WTC11 (cell line): Measurements from ENCODE around the gene CRB2. TPM values are rescaled to one million over a fixed set of nuclear protein-coding genes. Genes with fewer than 3 reads are reported as not detected.

Source experiments
- ATAC-seq: fragments of 200-7000 bp; cut with Tn5 transposase; 2 replicates; pipeline ENCODE4 v1.10.0; 2021; ENCODE audit warnings: mild to moderate bottlenecking, moderate library complexity
- CTCF ChIA-PET: fragments of 300-600 bp; sonication (Branson Sonifier 250); formaldehyde crosslinking; loops from one replicate; lab custom pipeline; 2021; ENCODE audit warnings: antibody characterized with exemption; lab: Charles Lee
- POLR2A ChIA-PET: fragments of 350-600 bp; sonication (Branson Sonifier 250); formaldehyde crosslinking; loops from one replicate; lab custom pipeline; 2021; ENCODE audit warnings: antibody characterized with exemption; lab: Charles Lee
- DNase-seq: peaks from one replicate; pipeline ENCODE4 v3.0.0; 2021; ENCODE audit warnings: low spot score
- H3K27ac Mint-ChIP-seq: 2 replicates; pipeline ENCODE4 v1.8.0; 2021; ENCODE audit warnings: mixed read lengths
- H3K27me3 Mint-ChIP-seq: 2 replicates; pipeline ENCODE4 v1.8.0; 2021; ENCODE audit warnings: low read depth, mild to moderate bottlenecking, moderate library complexity, mixed read lengths
- H3K36me3 Mint-ChIP-seq: 2 replicates; pipeline ENCODE4 v1.8.0; 2021; ENCODE audit warnings: mixed read lengths
- H3K4me1 Mint-ChIP-seq: 2 replicates; pipeline ENCODE4 v1.8.0; 2022; ENCODE audit warnings: mixed read lengths
- H3K4me3 Mint-ChIP-seq: 2 replicates; pipeline ENCODE4 v1.8.0; 2021; ENCODE audit warnings: mild to moderate bottlenecking, moderate library complexity, mixed read lengths
- H3K9me3 Mint-ChIP-seq: 2 replicates; pipeline ENCODE4 v1.8.0; 2021; ENCODE audit warnings: mixed read lengths
- E2F5 ChIP-seq: sonication (generic); formaldehyde crosslinking; IDR thresholded peaks from 2 replicates; pipeline ENCODE4 v1.8.1; 2022; ENCODE audit warnings: mild to moderate bottlenecking, moderate library complexity, missing genetic modification reagents
- EMX1 ChIP-seq: fragments of 250-450 bp; sonication (Bioruptor Pico); IDR thresholded peaks from 2 replicates; pipeline ENCODE4 v1.8.0; 2021; ENCODE audit warnings: mild to moderate bottlenecking
- ESRRA ChIP-seq: sonication (generic); formaldehyde crosslinking; IDR thresholded peaks from 2 replicates; pipeline ENCODE4 v1.8.1; 2022; ENCODE audit warnings: mild to moderate bottlenecking, missing genetic modification reagents, borderline replicate concordance
- IRF2 ChIP-seq: sonication (generic); formaldehyde crosslinking; IDR thresholded peaks from 2 replicates; pipeline ENCODE4 v1.8.0; 2022; ENCODE audit warnings: low read depth, missing genetic modification reagents, borderline replicate concordance
- JAZF1 ChIP-seq: fragments of 250-450 bp; sonication (Bioruptor Pico); IDR thresholded peaks from 2 replicates; pipeline ENCODE4 v1.9.0; 2021; ENCODE audit warnings: moderate library complexity, mild to moderate bottlenecking, inconsistent platforms
- MXD4 ChIP-seq: fragments of 250-450 bp; sonication (Bioruptor Pico); IDR thresholded peaks from 2 replicates; pipeline ENCODE4 v1.8.0; 2021; ENCODE audit warnings: mild to moderate bottlenecking, moderate library complexity, borderline replicate concordance
- NFATC4 ChIP-seq: fragments of 250-450 bp; sonication (Bioruptor Pico); IDR thresholded peaks from 2 replicates; pipeline ENCODE4 v1.9.0; 2021; ENCODE audit warnings: mild to moderate bottlenecking
- ZNF138 ChIP-seq: sonication (generic); formaldehyde crosslinking; conservative IDR thresholded peaks from 2 replicates; pipeline ENCODE4 v1.8.1; 2022; ENCODE audit warnings: mild to moderate bottlenecking, moderate library complexity, missing genetic modification reagents
- ZNF219 ChIP-seq: sonication (generic); formaldehyde crosslinking; IDR thresholded peaks from 2 replicates; pipeline ENCODE4 v1.8.0; 2023; ENCODE audit warnings: missing genetic modification reagents, mild to moderate bottlenecking, borderline replicate concordance
- ZNF317 ChIP-seq: sonication (generic); formaldehyde crosslinking; IDR thresholded peaks from 2 replicates; pipeline ENCODE4 v1.8.1; 2023; ENCODE audit warnings: low read depth, mild to moderate bottlenecking, moderate library complexity, missing genetic modification reagents, borderline replicate concordance
- ZNF416 ChIP-seq: fragments of 250-450 bp; sonication (Bioruptor Pico); IDR thresholded peaks from 2 replicates; pipeline ENCODE4 v1.9.0; 2021; ENCODE audit warnings: mild to moderate bottlenecking, inconsistent platforms
- ZNF423 ChIP-seq: fragments of 250-450 bp; sonication (Bioruptor Pico); IDR thresholded peaks from 2 replicates; pipeline ENCODE4 v2.1.2; 2022; ENCODE audit warnings: mild to moderate bottlenecking, moderate library complexity
- total RNA-seq: library from RNA; stranded (reverse); gene quantifications from 3 replicates; pipeline ENCODE4 v1.2.3, GENCODE V29; 2021
- TF ChIP-seq, protein P1 (sequence below): sonication (generic); formaldehyde crosslinking; IDR thresholded peaks from 2 replicates; pipeline ENCODE4 v1.8.0; 2023; ENCODE audit warnings: missing genetic modification reagents, mild to moderate bottlenecking, borderline replicate concordance
- TF ChIP-seq, protein P2 (sequence below): sonication (generic); formaldehyde crosslinking; IDR thresholded peaks from 2 replicates; pipeline ENCODE4 v1.8.0; 2023; ENCODE audit warnings: missing genetic modification reagents
- TF ChIP-seq, protein P3 (sequence below): sonication (generic); formaldehyde crosslinking; conservative IDR thresholded peaks from 2 replicates; pipeline ENCODE4 v1.8.1; 2023; ENCODE audit warnings: mild to moderate bottlenecking, low read depth, missing genetic modification reagents, moderate library complexity
- TF ChIP-seq, protein P4 (sequence below): sonication (generic); formaldehyde crosslinking; IDR thresholded peaks from 2 replicates; pipeline ENCODE4 v1.8.0; 2022; ENCODE audit warnings: mild to moderate bottlenecking, missing genetic modification reagents
- TF ChIP-seq, protein P5 (sequence below): sonication (generic); formaldehyde crosslinking; conservative IDR thresholded peaks from 2 replicates; pipeline ENCODE4 v1.8.1; 2022; ENCODE audit warnings: mild to moderate bottlenecking, missing genetic modification reagents

CRB2 gene
- total RNA-seq, 1 experiment from 2014 or later, result 3.5 TPM

DNA sequence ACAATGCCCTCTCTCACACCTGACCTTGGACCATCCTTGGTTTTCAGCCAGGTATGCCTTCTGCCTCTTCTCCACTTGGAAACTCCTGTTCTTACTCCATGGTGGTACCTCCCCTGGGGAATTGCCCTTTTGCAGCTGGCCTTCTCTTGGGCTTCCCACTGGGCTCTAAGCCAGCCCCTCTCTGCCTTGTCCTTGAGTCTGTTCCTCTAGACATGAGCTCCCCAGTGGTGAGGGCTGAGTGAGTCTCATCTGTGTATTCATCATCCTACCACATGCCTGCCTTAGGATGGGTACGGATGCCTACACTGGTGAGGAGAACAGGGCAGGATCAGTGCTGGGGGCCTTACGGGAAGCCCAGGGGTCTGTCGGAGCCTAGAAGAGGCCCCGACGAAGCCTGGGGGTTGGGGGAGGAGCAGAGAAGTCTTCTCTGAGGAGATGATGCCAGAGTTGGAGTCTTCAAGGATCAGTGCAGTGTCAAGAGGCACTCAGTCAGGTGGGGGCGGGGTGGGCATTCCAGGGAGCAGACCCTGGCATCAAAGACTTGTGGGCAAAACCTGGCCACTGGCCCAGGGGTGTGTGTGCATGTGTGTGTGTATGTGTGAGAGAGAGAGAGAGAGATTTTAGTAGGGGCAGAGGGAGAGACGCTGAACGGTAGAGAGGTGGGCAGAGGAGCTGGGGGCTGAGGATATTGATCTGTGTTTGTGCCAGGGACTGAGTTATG, 5.2 kb upstream of the CRB2 start:
- CTCF ChIA-PET, result interaction anchor here (1.1 to 2.7 kb wide), 38 partner anchors 9 to 515 kb away, joined by 3 to 23 read pairs (median 6); no protein-coding TSS in a partner anchor
- ATAC-seq, result no peak

GRCh38 chr9:123353041-123353440, 3.0 kb upstream of the CRB2 start:
- no peak for TF ChIP-seq ZNF219
- TF ChIP-seq, protein P1, sequence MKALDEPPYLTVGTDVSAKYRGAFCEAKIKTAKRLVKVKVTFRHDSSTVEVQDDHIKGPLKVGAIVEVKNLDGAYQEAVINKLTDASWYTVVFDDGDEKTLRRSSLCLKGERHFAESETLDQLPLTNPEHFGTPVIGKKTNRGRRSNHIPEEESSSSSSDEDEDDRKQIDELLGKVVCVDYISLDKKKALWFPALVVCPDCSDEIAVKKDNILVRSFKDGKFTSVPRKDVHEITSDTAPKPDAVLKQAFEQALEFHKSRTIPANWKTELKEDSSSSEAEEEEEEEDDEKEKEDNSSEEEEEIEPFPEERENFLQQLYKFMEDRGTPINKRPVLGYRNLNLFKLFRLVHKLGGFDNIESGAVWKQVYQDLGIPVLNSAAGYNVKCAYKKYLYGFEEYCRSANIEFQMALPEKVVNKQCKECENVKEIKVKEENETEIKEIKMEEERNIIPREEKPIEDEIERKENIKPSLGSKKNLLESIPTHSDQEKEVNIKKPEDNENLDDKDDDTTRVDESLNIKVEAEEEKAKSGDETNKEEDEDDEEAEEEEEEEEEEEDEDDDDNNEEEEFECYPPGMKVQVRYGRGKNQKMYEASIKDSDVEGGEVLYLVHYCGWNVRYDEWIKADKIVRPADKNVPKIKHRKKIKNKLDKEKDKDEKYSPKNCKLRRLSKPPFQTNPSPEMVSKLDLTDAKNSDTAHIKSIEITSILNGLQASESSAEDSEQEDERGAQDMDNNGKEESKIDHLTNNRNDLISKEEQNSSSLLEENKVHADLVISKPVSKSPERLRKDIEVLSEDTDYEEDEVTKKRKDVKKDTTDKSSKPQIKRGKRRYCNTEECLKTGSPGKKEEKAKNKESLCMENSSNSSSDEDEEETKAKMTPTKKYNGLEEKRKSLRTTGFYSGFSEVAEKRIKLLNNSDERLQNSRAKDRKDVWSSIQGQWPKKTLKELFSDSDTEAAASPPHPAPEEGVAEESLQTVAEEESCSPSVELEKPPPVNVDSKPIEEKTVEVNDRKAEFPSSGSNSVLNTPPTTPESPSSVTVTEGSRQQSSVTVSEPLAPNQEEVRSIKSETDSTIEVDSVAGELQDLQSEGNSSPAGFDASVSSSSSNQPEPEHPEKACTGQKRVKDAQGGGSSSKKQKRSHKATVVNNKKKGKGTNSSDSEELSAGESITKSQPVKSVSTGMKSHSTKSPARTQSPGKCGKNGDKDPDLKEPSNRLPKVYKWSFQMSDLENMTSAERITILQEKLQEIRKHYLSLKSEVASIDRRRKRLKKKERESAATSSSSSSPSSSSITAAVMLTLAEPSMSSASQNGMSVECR (CRISPR knock-in tag), result no peak
- TF ChIP-seq, protein P2, sequence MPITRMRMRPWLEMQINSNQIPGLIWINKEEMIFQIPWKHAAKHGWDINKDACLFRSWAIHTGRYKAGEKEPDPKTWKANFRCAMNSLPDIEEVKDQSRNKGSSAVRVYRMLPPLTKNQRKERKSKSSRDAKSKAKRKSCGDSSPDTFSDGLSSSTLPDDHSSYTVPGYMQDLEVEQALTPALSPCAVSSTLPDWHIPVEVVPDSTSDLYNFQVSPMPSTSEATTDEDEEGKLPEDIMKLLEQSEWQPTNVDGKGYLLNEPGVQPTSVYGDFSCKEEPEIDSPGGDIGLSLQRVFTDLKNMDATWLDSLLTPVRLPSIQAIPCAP (CRISPR knock-in tag), result no peak
- no peak for TF ChIP-seq ZNF317 (CRISPR knock-in tag)
- no peak for TF ChIP-seq MXD4 (CRISPR knock-in tag)
- no peak for TF ChIP-seq ESRRA (CRISPR knock-in tag)
- no peak for TF ChIP-seq E2F5
- TF ChIP-seq, protein P3, sequence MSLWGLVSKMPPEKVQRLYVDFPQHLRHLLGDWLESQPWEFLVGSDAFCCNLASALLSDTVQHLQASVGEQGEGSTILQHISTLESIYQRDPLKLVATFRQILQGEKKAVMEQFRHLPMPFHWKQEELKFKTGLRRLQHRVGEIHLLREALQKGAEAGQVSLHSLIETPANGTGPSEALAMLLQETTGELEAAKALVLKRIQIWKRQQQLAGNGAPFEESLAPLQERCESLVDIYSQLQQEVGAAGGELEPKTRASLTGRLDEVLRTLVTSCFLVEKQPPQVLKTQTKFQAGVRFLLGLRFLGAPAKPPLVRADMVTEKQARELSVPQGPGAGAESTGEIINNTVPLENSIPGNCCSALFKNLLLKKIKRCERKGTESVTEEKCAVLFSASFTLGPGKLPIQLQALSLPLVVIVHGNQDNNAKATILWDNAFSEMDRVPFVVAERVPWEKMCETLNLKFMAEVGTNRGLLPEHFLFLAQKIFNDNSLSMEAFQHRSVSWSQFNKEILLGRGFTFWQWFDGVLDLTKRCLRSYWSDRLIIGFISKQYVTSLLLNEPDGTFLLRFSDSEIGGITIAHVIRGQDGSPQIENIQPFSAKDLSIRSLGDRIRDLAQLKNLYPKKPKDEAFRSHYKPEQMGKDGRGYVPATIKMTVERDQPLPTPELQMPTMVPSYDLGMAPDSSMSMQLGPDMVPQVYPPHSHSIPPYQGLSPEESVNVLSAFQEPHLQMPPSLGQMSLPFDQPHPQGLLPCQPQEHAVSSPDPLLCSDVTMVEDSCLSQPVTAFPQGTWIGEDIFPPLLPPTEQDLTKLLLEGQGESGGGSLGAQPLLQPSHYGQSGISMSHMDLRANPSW (CRISPR knock-in tag), result no peak
- TF ChIP-seq NFATC4, result no peak
- no peak for TF ChIP-seq ZNF416 (CRISPR knock-in tag)
- ATAC-seq, result no peak
- POLR2A ChIA-PET, result no interaction called here
- no peaks in the 10 kb centered on the region for H3K36me3 Mint-ChIP-seq
- H3K27me3 Mint-ChIP-seq, result peaks cover 18% of the 10 kb centered on the region
- no peak for DNase-seq
- no peak overlapping the region for H3K27ac Mint-ChIP-seq
- H3K9me3 Mint-ChIP-seq, result no peaks in the 10 kb centered on the region
- H3K4me1 Mint-ChIP-seq, result peaks cover 29% of the 10 kb centered on the region
- H3K4me3 Mint-ChIP-seq, result no peak overlapping the region
- CTCF ChIA-PET, result interaction anchor here (0.9 to 5.8 kb wide), 4 partner anchors 15 to 255 kb away, joined by 3 to 80 read pairs (median 4); no protein-coding TSS in a partner anchor

More for the DNA sequence above, 5.2 kb upstream of the CRB2 start:
- H3K36me3 Mint-ChIP-seq, result no peaks in the 10 kb centered on the region
- H3K9me3 Mint-ChIP-seq, result no peaks in the 10 kb centered on the region
- DNase-seq, result no peak
- peaks cover 12% of the 10 kb centered on the region for H3K4me1 Mint-ChIP-seq
- POLR2A ChIA-PET, result no interaction called here
- peaks cover 15% of the 10 kb centered on the region for H3K27me3 Mint-ChIP-seq
- TF ChIP-seq JAZF1 (CRISPR knock-in tag) (no peak), IRF2 (CRISPR knock-in tag) (no peak), EMX1 (CRISPR knock-in tag) (no peak), ESRRA (CRISPR knock-in tag) (no peak), ZNF138 (CRISPR knock-in tag) (no peak), ZNF423 (CRISPR knock-in tag) (no peak)
- TF ChIP-seq, protein P4, sequence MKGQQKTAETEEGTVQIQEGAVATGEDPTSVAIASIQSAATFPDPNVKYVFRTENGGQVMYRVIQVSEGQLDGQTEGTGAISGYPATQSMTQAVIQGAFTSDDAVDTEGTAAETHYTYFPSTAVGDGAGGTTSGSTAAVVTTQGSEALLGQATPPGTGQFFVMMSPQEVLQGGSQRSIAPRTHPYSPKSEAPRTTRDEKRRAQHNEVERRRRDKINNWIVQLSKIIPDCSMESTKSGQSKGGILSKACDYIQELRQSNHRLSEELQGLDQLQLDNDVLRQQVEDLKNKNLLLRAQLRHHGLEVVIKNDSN (CRISPR knock-in tag), result no peak
- TF ChIP-seq, protein P5, sequence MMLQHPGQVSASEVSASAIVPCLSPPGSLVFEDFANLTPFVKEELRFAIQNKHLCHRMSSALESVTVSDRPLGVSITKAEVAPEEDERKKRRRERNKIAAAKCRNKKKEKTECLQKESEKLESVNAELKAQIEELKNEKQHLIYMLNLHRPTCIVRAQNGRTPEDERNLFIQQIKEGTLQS (CRISPR knock-in tag), result no peak
- H3K4me3 Mint-ChIP-seq, result no peak overlapping the region
- no peak overlapping the region for H3K27ac Mint-ChIP-seq
